MV-4-11 (cell line): ENCODE data around the gene LIPM.

ENCODE experiments used
- DNase-seq: peaks from one replicate; lab custom pipeline; 2025; lab: John Stamatoyannopoulos, UW

LIPM gene

GRCh38 chr10:88840104-88840503 lies 37.6 kb downstream of the LIPM start:
- no peak for DNase-seq

GRCh38 chr10:88840881-88841280 lies 38.4 kb downstream of the LIPM start:
- DNase-seq: peak; percentile 58

- peak; percentile 36 for DNase-seq
These were observed 39.0 kb downstream of the LIPM start for GRCh38 chr10:88841316-88842111.

GRCh38 chr10:88843171-88843570 lies 40.6 kb downstream of the LIPM start:
- DNase-seq: no peak

- DNase-seq: peak; percentile 67
These were observed 46.0 kb downstream of the LIPM start for GRCh38 chr10:88848499-88848898.

- no peak for DNase-seq
These were observed 46.7 kb downstream of the LIPM start for GRCh38 chr10:88849234-88849633.

- DNase-seq: no peak
These were observed 48.2 kb downstream of the LIPM start for GRCh38 chr10:88850712-88851111.

GRCh38 chr10:88851706-88852105 lies 49.2 kb downstream of the LIPM start, which contains the start of gene ANKRD22:
TSS of gene ANKRD22 (minus strand) at chr10:88851844. CDS start at chr10:88851607, 237 bp downstream.
- DNase-seq: peak; percentile 98

GRCh38 chr10:88852327-88852726 lies 49.8 kb downstream of the LIPM start:
- no peak for DNase-seq

- DNase-seq: peak; percentile 99
These were observed 50.8 kb downstream of the LIPM start for GRCh38 chr10:88853155-88853881.

GRCh38 chr10:88854684-88855083 lies 52.2 kb downstream of the LIPM start:
- no peak for DNase-seq

- no peak for DNase-seq
These were observed 55.3 kb downstream of the LIPM start for GRCh38 chr10:88857831-88858230.

GRCh38 chr10:88858491-88858890 lies 56.0 kb downstream of the LIPM start:
- DNase-seq: no peak

- DNase-seq: peak; percentile 47
These were observed 58.5 kb downstream of the LIPM start for GRCh38 chr10:88861036-88861435.

- peak; percentile 71 for DNase-seq
These were observed 62.8 kb downstream of the LIPM start for GRCh38 chr10:88865281-88865876.

GRCh38 chr10:88866454-88866853 lies 63.9 kb downstream of the LIPM start:
- no peak for DNase-seq

GRCh38 chr10:88870089-88870488 lies 67.6 kb downstream of the LIPM start:
- no peak for DNase-seq
